Left forelimb (tissue), 1 donor: ENCODE results near the gene PTTG2.
"Not testable (repeated sequence)": the region's sequence is repeated elsewhere in the genome, so short reads cannot be mapped to it uniquely, and the experiment has no call there.

Experiments used
- DNase-seq: peaks from one replicate; pipeline ENCODE4 v3.0.0-alpha.2; 2018; ENCODE audit warnings: low spot score

The PTTG2 gene

GRCh38 chr4:37956941-37957340, 3.3 kb upstream of the PTTG2 start:
- DNase-seq, result no peak

- no peak for DNase-seq
Observed at GRCh38 chr4:37958932-37959331, 1.3 kb upstream of the PTTG2 start.

- no peak for DNase-seq
Observed at GRCh38 chr4:37960679-37961450, 667 bp downstream of the PTTG2 start.

GRCh38 chr4:37964734-37965457, 4.7 kb downstream of the PTTG2 start:
- no peak for DNase-seq

GRCh38 chr4:37966044-37966443, 5.8 kb downstream of the PTTG2 start:
- no peak for DNase-seq

GRCh38 chr4:37967736-37968135, 7.5 kb downstream of the PTTG2 start:
- DNase-seq, result no peak

GRCh38 chr4:37968747-37969146, 8.5 kb downstream of the PTTG2 start:
- no peak for DNase-seq

GRCh38 chr4:37970702-37971101, 10.5 kb downstream of the PTTG2 start:
- DNase-seq, result no peak

- no peak for DNase-seq
Observed at GRCh38 chr4:37971202-37971601, 11.0 kb downstream of the PTTG2 start.

- DNase-seq, result no peak
Observed at GRCh38 chr4:37973441-37973840, 13.2 kb downstream of the PTTG2 start.

GRCh38 chr4:37975321-37975822, 15.2 kb downstream of the PTTG2 start:
- not testable (repeated sequence) for DNase-seq

- no peak for DNase-seq
Observed at GRCh38 chr4:37976507-37976906, 16.3 kb downstream of the PTTG2 start.

- peak; percentile 87 for DNase-seq
Observed at GRCh38 chr4:37976991-37977470, 16.8 kb downstream of the PTTG2 start.

- DNase-seq, result peak; percentile 81
Observed at GRCh38 chr4:37977471-37978247, 17.5 kb downstream of the PTTG2 start.

GRCh38 chr4:37978248-37978924, 18.2 kb downstream of the PTTG2 start:
- DNase-seq, result no peak

- no peak for DNase-seq
Observed at GRCh38 chr4:37980246-37980645, 20.0 kb downstream of the PTTG2 start.

- DNase-seq, result no peak
Observed at GRCh38 chr4:37981425-37981824, 21.2 kb downstream of the PTTG2 start.

GRCh38 chr4:37981844-37982720, 21.9 kb downstream of the PTTG2 start:
- no peak for DNase-seq

GRCh38 chr4:37982736-37983135, 22.5 kb downstream of the PTTG2 start:
- DNase-seq, result no peak

- DNase-seq, result no peak
Observed at GRCh38 chr4:37983951-37984350, 23.8 kb downstream of the PTTG2 start.
